ENCODE results near the gene FREY1. TPM values are rescaled to one million over a fixed set of nuclear protein-coding genes. Genes with fewer than 3 reads are reported as not detected.

FREY1 gene
- total and polyA plus RNA-seq, 2 of the 13 experiments (the other 11 are each of a cell fraction or from before 2014, with no cell fraction given), result 0.44 to 0.73 TPM

GRCh38 chr11:45921561-45922424 lies 14.7 kb upstream of the FREY1 start (continued):
- no peak for TF ChIP-seq LRRFIP1 (CRISPR knock-in tag; conservative IDR thresholded peaks at IDR 0.05)
- TF ChIP-seq NFE2 (CRISPR knock-in tag; IDR thresholded peaks at IDR 0.05), result no peak
- no peak for TF ChIP-seq NR2F6 (IDR thresholded peaks at IDR 0.05)
- TF ChIP-seq NR2F6 (CRISPR knock-in tag; IDR thresholded peaks at IDR 0.05), result peak; percentile 50; the same call in 1 of the 2 replicates
- peak; percentile 59 for TF ChIP-seq CSRNP1 (CRISPR knock-in tag; IDR thresholded peaks at IDR 0.05)
- 0 out of 2 replicates have a peak, but pooled peaks have one; percentile 16 for TF ChIP-seq HNRNPL (IDR thresholded peaks at IDR 0.05; ENCODE audit: low read depth, low read length)
- TF ChIP-seq NR0B2 (CRISPR knock-in tag; IDR thresholded peaks at IDR 0.05), result no peak; the same call in 1 of the 2 replicates
- 0 out of 2 replicates have a peak, but pooled peaks have one; percentile 32 for TF ChIP-seq SMAD1 (CRISPR knock-in tag; IDR thresholded peaks at IDR 0.05; ENCODE audit: borderline replicate concordance, low read depth)
- no peak for TF ChIP-seq IKZF4 (CRISPR knock-in tag; IDR thresholded peaks at IDR 0.05; ENCODE audit: borderline replicate concordance, low read depth, not compliant biosample characterization)
- TF ChIP-seq ZNF33B (CRISPR knock-in tag; IDR thresholded peaks at IDR 0.05), result no peak
- TF ChIP-seq ZNF614 (CRISPR knock-in tag; IDR thresholded peaks at IDR 0.05; ENCODE audit: borderline replicate concordance), result peak; percentile 15; the same call in 1 of the 2 replicates
- TF ChIP-seq RAD21 (CRISPR knock-in tag; IDR thresholded peaks at IDR 0.05), result no peak
- TF ChIP-seq HOXA3 (CRISPR knock-in tag; IDR thresholded peaks at IDR 0.05), result no peak; the same call in 1 of the 2 replicates
- 0 out of 2 replicates have a peak, but pooled peaks have one; percentile 27 for TF ChIP-seq AKAP8 (CRISPR knock-in tag; IDR thresholded peaks at IDR 0.05)
- TF ChIP-seq CAMTA2 (CRISPR knock-in tag; IDR thresholded peaks at IDR 0.05; ENCODE audit: borderline replicate concordance), result no peak; the same call in 1 of the 2 replicates
- TF ChIP-seq ARNT2 (CRISPR knock-in tag; IDR thresholded peaks at IDR 0.05; ENCODE audit: low read depth), result no peak; the same call in none of the 2 replicates
- no peak for TF ChIP-seq THAP11 (CRISPR knock-in tag; IDR thresholded peaks at IDR 0.05)
- no peak for TF ChIP-seq ZNF331 (CRISPR knock-in tag; IDR thresholded peaks at IDR 0.05)
